Raji (cell line): ENCODE results near the gene AHNAK2.

Experiments
- POLR2A ChIP-seq: IDR thresholded peaks from 2 replicates; pipeline ENCODE4 v1.6.1; 2011; ENCODE audit warnings: low read depth, low read length, control low read depth; ENCODE audit not compliant: insufficient read depth

Gene AHNAK2

DNA sequence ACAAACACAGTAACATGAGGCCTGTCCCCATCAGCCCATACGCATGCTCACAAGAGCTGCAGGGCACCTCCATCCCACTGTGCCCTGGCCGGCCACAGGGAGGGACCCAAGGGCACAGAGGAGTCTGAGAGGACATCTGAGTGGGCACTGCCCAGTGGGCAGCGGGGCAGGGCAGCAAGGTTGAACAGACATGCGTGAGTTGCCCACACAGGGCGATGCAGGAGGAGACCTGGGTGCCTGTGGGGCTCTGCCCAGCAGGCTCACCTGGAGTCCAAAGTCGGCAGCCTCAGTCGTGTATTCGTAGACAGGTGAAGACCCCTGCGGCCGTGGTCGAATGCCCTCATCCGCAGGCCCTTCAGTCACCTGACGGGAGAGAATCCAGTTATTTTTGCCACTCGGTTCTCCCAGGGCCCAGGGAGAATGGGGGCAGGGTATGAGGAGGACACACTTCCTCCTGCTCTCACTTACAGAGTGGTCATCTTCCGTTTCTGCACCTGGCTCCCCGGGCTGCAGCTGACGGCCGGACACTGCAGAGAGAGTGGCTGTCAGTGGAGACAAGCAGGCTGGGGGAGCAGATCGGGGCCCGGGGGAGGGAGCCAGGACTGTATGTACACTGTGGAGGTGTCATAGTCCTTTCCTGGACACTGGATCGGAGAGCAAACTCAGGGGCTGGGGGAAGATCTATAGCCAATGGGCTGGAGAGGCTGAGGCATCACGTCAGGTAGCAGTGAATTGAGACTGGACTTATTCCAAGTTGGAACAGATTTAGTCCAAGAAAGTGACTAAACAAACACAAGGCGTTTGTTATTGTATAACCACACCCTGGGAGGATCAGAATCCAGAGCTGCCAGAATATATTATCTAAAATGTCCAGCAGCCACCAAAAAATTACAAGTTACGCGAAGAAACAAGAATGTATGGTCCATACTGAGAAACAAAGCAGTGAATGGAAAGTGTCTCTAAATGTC is 20.7 kb downstream of the AHNAK2 start:
- no peak for TF ChIP-seq POLR2A

- no peak for TF ChIP-seq POLR2A
Observed at GRCh38 chr14:104956290-104956890, 21.8 kb downstream of the AHNAK2 start.

DNA sequence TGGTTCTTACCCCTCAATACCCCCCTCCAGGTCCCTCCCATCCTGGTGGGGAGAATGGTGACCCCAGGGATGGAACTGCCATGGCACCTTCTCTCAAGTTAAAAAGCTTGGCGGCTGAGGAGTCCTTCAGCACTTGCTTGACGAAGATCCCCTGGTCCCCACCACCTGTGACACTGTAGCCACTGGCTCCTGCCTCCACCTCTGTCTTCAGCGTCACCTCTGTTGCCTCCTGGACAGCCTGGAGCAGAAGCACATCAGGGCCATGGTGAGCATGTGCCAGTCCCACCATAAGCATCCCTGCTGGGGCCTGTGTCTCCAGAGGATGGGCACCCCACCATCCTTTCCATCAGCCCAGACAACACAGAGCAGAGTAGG is 22.8 kb downstream of the AHNAK2 start:
- TF ChIP-seq POLR2A = no peak

- no peak for TF ChIP-seq POLR2A
Observed at GRCh38 chr14:104954746-104955395, 23.3 kb downstream of the AHNAK2 start.

DNA sequence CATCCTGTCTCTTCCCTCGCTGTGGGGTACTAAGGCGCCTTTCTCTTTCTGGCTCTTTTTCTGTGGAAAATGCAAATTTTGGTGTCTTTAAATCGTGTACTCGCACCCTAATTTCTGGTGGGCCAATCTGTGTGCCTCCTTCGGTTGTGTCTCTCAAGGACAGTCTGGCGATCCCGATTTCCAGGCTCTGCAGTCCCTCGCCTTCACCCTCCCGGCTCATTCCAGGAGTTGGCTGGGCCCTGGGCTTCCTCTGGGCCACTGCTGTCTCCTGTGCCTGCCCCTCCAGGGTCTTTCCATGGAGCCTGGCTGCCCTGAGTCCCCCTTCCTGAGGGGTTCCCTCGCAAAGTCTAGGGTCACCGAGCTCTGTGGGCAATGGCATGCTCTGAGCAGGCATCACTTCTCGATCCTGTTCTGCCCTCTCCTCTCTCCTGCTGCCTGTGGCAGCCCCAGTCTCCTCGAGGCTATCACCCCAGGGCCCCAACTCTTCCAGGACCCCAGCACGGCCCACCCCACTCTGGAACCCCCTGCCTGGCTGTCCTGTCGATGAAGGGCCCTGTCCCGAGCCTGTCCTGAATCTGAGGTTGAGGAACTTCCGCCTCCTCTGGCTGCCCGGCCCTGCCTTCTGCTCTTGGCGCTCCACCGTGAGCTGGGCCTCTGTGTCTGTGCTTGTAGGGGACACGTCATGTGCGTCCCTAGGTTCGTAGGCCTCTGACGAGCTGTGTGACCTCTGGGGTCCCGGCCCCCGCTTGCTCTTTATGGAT is 24.1 kb downstream of the AHNAK2 start:
- TF ChIP-seq POLR2A = no peak

DNA sequence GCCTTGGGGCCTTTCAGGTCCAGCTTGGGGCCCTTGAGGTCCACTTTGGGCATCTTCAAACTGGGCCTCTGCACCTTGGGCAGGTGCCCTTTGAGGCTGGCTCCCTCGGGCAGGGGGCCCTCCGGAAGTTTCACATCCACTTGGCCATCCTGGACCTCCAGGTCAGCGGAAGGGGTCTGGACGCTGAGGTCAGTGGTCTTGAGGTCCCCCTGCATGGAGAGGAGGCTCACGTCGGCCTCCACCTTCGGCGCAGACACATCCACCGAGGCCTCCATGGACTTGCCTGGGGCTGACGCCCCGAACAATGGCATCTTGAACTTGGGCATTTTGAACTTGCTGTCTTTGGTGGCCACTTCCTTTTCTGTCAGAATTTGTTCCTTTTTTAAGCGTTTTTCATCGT is 25.1 kb downstream of the AHNAK2 start:
- TF ChIP-seq POLR2A = no peak

DNA sequence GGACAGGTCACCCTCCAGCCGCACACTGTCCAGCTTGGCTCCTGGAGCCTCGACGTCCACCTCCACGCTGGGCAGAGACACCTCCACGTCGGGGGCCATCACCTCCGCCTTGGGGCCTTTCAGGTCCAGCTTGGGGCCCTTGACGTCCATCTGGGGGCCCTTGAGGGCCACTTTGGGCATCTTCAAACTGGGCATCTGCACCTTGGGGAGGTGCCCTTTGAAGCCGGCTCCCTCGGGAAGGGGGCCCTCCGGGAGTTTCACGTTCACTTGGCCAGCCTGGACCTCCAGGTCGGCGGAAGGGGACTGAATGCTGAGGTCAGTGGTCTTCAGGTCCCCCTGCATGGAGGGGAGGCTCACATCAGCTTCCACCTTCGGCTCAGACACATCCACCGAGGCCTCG is 28.2 kb downstream of the AHNAK2 start:
- TF ChIP-seq POLR2A = no peak

- no peak for TF ChIP-seq POLR2A
Observed at GRCh38 chr14:104948736-104949031, 29.5 kb downstream of the AHNAK2 start.

- no peak for TF ChIP-seq POLR2A
Observed at GRCh38 chr14:104942586-104942985, 35.6 kb downstream of the AHNAK2 start.

- no peak for TF ChIP-seq POLR2A
Observed at GRCh38 chr14:104941508-104942365, 36.4 kb downstream of the AHNAK2 start.

- no peak for TF ChIP-seq POLR2A
Observed at GRCh38 chr14:104940526-104941150, 37.5 kb downstream of the AHNAK2 start.

DNA sequence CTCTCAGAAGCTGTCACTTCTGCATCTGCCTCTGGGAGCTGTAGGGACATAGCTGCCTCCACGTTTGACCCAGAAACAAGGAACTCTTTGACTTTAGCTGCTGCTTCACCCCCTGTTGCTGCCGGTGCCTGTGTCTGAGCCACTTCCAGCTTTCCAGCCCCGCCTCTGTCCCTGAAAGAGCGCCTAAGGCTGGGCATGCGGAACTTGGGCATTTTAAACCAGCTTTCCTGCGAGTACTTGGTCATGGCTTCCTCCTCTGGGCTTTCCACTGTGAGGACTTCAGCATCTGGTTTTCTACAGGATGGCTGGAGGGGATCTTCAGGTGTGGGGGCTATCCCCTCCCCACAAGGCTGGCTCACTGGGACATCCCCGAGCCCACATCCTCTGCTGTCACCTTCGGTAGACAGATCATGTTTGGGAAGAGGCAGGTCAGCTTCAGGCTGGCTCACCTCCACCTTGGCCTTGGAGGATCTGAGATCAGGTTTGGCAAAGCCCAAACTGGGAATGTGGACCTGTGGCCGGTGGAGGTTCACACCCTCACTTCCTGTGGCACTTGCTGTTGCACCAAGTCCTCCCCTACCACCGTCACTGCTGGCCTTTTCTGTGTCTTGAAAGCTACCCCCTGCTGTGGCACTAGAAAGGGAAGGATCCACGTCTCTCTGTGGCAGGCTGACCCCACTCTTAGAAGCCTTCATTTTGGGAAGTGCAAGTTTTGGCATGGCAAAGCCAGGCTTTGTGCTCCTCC is 38.3 kb downstream of the AHNAK2 start:
- TF ChIP-seq POLR2A = no peak

DNA sequence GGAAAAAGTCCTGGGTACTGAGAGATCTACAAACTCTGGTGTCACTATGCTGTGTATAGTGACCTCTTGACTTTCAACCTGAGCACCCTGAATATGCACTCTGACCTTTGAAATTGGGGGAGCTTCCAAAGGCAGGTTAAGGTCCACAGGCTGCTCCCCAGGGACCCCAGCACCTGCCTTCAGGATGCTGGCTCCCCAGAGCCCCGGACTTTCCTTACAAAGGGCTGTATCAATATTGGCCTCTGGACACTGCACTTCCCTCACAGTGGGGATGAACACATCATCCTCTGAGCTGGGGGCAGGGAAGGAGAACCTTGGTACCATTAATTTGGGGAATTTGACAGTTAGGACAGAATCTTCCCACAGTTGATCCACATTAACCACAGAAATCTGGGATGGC is 39.2 kb downstream of the AHNAK2 start:
- TF ChIP-seq POLR2A = no peak
